ENCODE results near the gene TTC29. TPM values are rescaled to one million over a fixed set of nuclear protein-coding genes. Genes with fewer than 3 reads are reported as not detected.

Gene TTC29
- total and polyA plus RNA-seq, 2 experiments from 2014 or later, result 0.52 to 0.60 TPM

DNA sequence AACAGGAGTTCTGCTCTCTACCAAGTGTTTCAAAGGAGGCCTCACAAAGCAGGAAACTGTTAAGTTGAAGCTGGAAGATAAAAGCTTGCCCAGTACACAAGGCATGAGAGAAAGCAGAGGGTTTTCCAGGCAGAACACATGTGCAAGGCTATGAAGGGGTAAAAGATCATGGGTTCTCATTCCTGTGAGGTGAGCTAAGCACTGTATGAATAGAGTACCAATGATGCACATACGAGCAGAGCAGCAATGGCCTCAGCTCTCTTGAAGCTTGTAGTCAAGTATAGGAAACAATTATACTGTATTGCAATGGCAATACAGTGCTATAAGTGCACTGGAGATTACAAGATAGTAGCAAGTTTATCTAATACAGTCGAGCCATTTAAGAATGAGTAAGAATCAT is 18.0 kb downstream of the TTC29 start:
- H3K4me1 Mint-ChIP-seq, result peaks cover 6% of the 10 kb centered on the region
- H3K4me3 Mint-ChIP-seq, result no peak overlapping the region
- no peak for ATAC-seq
- H3K27me3 Mint-ChIP-seq (ENCODE audit: insufficient read depth, low read depth, poor library complexity), result no peaks in the 10 kb centered on the region
- H4K20me1 ChIP-seq (replicated peaks; ENCODE audit: insufficient read depth), result no peaks in the 10 kb centered on the region
- H3F3A ChIP-seq (replicated peaks; ENCODE audit: low read depth), result no peaks in the 10 kb centered on the region
- H3K27ac Mint-ChIP-seq, result no peak overlapping the region
- H3K4me1 ChIP-seq (ENCODE audit: insufficient read depth), result no peaks in the 10 kb centered on the region
- no peaks in the 10 kb centered on the region for H3K36me3 ChIP-seq (ENCODE audit: insufficient read depth)
- no peaks in the 10 kb centered on the region for H3K79me2 ChIP-seq (replicated peaks; ENCODE audit: insufficient read depth)
- no peaks in the 10 kb centered on the region for H3K9me2 ChIP-seq (ENCODE audit: insufficient read depth)
- no peak overlapping the region for H2AFZ ChIP-seq
- no peak overlapping the region for H3K27ac ChIP-seq (ENCODE audit: low read depth)
- no peak for DNase-seq (ENCODE audit: low spot score)
- no peaks in the 10 kb centered on the region for H3K36me3 Mint-ChIP-seq (ENCODE audit: low read depth)
- H3K4me2 ChIP-seq, result no peak overlapping the region
- TF ChIP-seq EZH2 (IDR thresholded peaks at IDR 0.05; ENCODE audit: low read depth, unreplicated experiment) (no peak), CREB1 (CRISPR knock-in tag; IDR thresholded peaks at IDR 0.05; ENCODE audit: low read depth) (no peak), STAT1 (IDR thresholded peaks at IDR 0.05; ENCODE audit: unreplicated experiment) (no peak), JUNB (IDR thresholded peaks at IDR 0.05; ENCODE audit: unreplicated experiment) (no peak), ZNF331 (CRISPR knock-in tag; IDR thresholded peaks at IDR 0.05; ENCODE audit: low read depth) (no peak)
- TF ChIP-seq, protein P1, sequence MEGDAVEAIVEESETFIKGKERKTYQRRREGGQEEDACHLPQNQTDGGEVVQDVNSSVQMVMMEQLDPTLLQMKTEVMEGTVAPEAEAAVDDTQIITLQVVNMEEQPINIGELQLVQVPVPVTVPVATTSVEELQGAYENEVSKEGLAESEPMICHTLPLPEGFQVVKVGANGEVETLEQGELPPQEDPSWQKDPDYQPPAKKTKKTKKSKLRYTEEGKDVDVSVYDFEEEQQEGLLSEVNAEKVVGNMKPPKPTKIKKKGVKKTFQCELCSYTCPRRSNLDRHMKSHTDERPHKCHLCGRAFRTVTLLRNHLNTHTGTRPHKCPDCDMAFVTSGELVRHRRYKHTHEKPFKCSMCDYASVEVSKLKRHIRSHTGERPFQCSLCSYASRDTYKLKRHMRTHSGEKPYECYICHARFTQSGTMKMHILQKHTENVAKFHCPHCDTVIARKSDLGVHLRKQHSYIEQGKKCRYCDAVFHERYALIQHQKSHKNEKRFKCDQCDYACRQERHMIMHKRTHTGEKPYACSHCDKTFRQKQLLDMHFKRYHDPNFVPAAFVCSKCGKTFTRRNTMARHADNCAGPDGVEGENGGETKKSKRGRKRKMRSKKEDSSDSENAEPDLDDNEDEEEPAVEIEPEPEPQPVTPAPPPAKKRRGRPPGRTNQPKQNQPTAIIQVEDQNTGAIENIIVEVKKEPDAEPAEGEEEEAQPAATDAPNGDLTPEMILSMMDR (conservative IDR thresholded peaks at IDR 0.05; ENCODE audit: low read depth in 2 of 2), result no peak
- TF ChIP-seq, protein P2, sequence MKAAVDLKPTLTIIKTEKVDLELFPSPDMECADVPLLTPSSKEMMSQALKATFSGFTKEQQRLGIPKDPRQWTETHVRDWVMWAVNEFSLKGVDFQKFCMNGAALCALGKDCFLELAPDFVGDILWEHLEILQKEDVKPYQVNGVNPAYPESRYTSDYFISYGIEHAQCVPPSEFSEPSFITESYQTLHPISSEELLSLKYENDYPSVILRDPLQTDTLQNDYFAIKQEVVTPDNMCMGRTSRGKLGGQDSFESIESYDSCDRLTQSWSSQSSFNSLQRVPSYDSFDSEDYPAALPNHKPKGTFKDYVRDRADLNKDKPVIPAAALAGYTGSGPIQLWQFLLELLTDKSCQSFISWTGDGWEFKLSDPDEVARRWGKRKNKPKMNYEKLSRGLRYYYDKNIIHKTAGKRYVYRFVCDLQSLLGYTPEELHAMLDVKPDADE (IDR thresholded peaks at IDR 0.05), result no peak
- H3K27me3 ChIP-seq (ENCODE audit: insufficient read depth), result no peaks in the 10 kb centered on the region
- H3K4me3 ChIP-seq, result no peak overlapping the region
- H3K9me3 Mint-ChIP-seq, result no peaks in the 10 kb centered on the region

DNA sequence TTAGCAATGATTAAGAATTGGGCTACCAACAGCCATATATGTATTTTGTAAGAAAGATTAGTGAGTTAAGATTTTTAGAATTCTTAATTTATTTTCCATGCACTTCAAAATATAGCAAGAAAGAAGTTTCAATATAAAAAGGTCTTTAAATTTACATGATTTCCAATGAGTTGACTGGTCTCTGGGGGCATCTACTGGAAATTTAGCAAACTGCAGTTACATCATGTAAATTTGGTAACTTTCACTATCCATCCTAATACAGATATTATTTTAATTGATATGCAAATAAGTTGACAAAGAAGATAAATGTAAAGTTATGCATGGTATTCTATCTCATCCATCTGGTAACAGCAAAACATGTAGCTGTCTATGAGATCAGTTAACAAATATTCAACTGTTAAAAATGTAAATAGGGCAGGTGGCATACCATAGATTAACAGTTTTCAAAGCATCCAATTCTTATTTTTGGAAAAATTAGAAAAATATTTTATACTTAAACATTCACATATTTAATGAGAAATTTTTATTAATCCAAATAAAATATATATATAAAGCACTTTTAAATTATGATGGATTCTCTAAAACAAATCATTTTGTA is 29.1 kb downstream of the TTC29 start:
- H3K4me3 Mint-ChIP-seq, result no peak overlapping the region
- no peak for TF ChIP-seq EZH2 (IDR thresholded peaks at IDR 0.05; ENCODE audit: low read depth, unreplicated experiment)
- no peak for TF ChIP-seq JUNB (IDR thresholded peaks at IDR 0.05; ENCODE audit: unreplicated experiment)
- TF ChIP-seq, protein P2 (IDR thresholded peaks at IDR 0.05), result no peak
- no peak for TF ChIP-seq EZH2phosphoT487 (IDR thresholded peaks at IDR 0.05; ENCODE audit: unreplicated experiment)
- no peak for TF ChIP-seq CREB1 (CRISPR knock-in tag; IDR thresholded peaks at IDR 0.05; ENCODE audit: low read depth)
- TF ChIP-seq, protein P1 (conservative IDR thresholded peaks at IDR 0.05; ENCODE audit: low read depth in 2 of 2), result peak; percentile 63 to 96
- TF ChIP-seq STAT1 (IDR thresholded peaks at IDR 0.05; ENCODE audit: unreplicated experiment), result no peak
- no peak for TF ChIP-seq POLR2AphosphoS5 (IDR thresholded peaks at IDR 0.05; ENCODE audit: low read depth)
- H3K4me1 ChIP-seq (ENCODE audit: insufficient read depth), result no peaks in the 10 kb centered on the region

More for the DNA sequence above, 29.1 kb downstream of the TTC29 start:
- Histone ChIP-seq H3K27ac (ENCODE audit: low read depth) (no peak overlapping the region), H3K36me3 (ENCODE audit: insufficient read depth) (no peaks in the 10 kb centered on the region), H2AFZ (no peak overlapping the region), H3K4me2 (no peak overlapping the region), H3K9me2 (ENCODE audit: insufficient read depth) (no peaks in the 10 kb centered on the region), H3K79me2 (replicated peaks; ENCODE audit: insufficient read depth) (no peaks in the 10 kb centered on the region), H3F3A (replicated peaks; ENCODE audit: low read depth) (no peaks in the 10 kb centered on the region), H3K4me3 (no peak overlapping the region), H4K20me1 (replicated peaks; ENCODE audit: insufficient read depth) (no peaks in the 10 kb centered on the region), H3K27me3 (ENCODE audit: insufficient read depth) (no peaks in the 10 kb centered on the region)
- peak; percentile 62 for DNase-seq (ENCODE audit: low spot score)
- Mint-ChIP-seq H3K36me3 (ENCODE audit: low read depth) (no peaks in the 10 kb centered on the region), H3K27ac (no peak overlapping the region), H3K9me3 (no peaks in the 10 kb centered on the region), H3K27me3 (ENCODE audit: insufficient read depth, low read depth, poor library complexity) (no peaks in the 10 kb centered on the region), H3K4me1 (no peaks in the 10 kb centered on the region)
- ATAC-seq, result no peak

Measured in GM23338 (cell line).